Common myeloid progenitor, CD34-positive (primary cell): Measurements from ENCODE around the gene MTFMT.
A peak's percentile ranks its signal among the peaks of the same experiment; 100 is the strongest.

ENCODE experiments used
- CTCF ChIA-PET: fragments of 350-600 bp; sonication (Branson Sonifier 250); formaldehyde crosslinking; loops from one replicate; lab custom pipeline; 2021; ENCODE audit warnings: antibody characterized with exemption; lab: Charles Lee
- POLR2A ChIA-PET: fragments of 350-600 bp; sonication (Branson Sonifier 250); formaldehyde crosslinking; loops from one replicate; lab custom pipeline; 2021; ENCODE audit warnings: antibody characterized with exemption; lab: Charles Lee
- DNase-seq, 3 donors: peaks; one replicate each; pipeline versions ENCODE4 v3.0.0 to v3.0.0-alpha.2; 2013
- H3K27ac ChIP-seq, 2 experiments: 1 replicate in 1 of 2; 2 replicates in 1 of 2; pipeline ENCODE4 v1.7.0; 2013; ENCODE audit warnings: inconsistent platforms in 2 of 2, low read length in 2 of 2, mild to moderate bottlenecking in 2 of 2, low read depth in 1 of 2, moderate library complexity in 1 of 2; ENCODE audit not compliant: severe bottlenecking in 2 of 2, insufficient read depth in 1 of 2, poor library complexity in 1 of 2
- H3K27me3 ChIP-seq, 5 experiments: replicated peaks in 2 of 5; 1 replicate in 3 of 5; 2 replicates in 2 of 5; pipeline versions ENCODE4 v1.6.1 to v1.7.0; 2013; ENCODE audit warnings: low read length in 4 of 5, mild to moderate bottlenecking in 2 of 5, moderate library complexity in 2 of 5, inconsistent platforms in 1 of 5; ENCODE audit not compliant: insufficient read depth in 5 of 5, control insufficient read depth in 4 of 5
- H3K36me3 ChIP-seq, 4 experiments: 1 replicate in 2 of 4; 2 replicates in 2 of 4; pipeline versions ENCODE4 v1.6.1 to v1.7.0; 2013; ENCODE audit warnings: low read length in 3 of 4, control low read depth in 1 of 4, mild to moderate bottlenecking in 1 of 4; ENCODE audit not compliant: control insufficient read depth in 4 of 4, insufficient read depth in 4 of 4
- H3K4me1 ChIP-seq, 4 experiments: 1 replicate in 3 of 4; 2 replicates in 1 of 4; pipeline versions ENCODE4 v1.6.1 to v1.7.1; 2013; ENCODE audit warnings: low read length in 3 of 4, mild to moderate bottlenecking in 3 of 4, control low read depth in 1 of 4, inconsistent platforms in 1 of 4, moderate library complexity in 1 of 4; ENCODE audit not compliant: control insufficient read depth in 4 of 4, insufficient read depth in 4 of 4; ENCODE audit errors: control extremely low read depth in 1 of 4
- H3K4me3 ChIP-seq, 7 experiments: 1 replicate in 4 of 7; 2 replicates in 3 of 7; pipeline versions ENCODE4 v1.5.1 to v1.7.0; 2013; ENCODE audit warnings: mild to moderate bottlenecking in 7 of 7, low read length in 6 of 7, moderate library complexity in 6 of 7, inconsistent platforms in 2 of 7, low read depth in 2 of 7, control low read depth in 1 of 7; ENCODE audit not compliant: insufficient read depth in 4 of 7, control insufficient read depth in 1 of 7; ENCODE audit errors: extremely low read depth in 1 of 7
- H3K9me3 ChIP-seq, 5 experiments: 1 replicate in 4 of 5; 2 replicates in 1 of 5; pipeline versions ENCODE4 v1.6.1 to v1.7.1; 2013; ENCODE audit warnings: low read length in 4 of 5, mild to moderate bottlenecking in 2 of 5, inconsistent platforms in 1 of 5, low read depth in 1 of 5, moderate library complexity in 1 of 5; ENCODE audit not compliant: control insufficient read depth in 4 of 5, insufficient read depth in 2 of 5; ENCODE audit errors: control extremely low read depth in 1 of 5
- WGBS: methylation state at CpG from one replicate; pipeline ENCODE4 v1.1.5; 2013; ENCODE audit not compliant: insufficient coverage; 5-methylcytosine and 5-hydroxymethylcytosine counted together

MTFMT gene

DNA sequence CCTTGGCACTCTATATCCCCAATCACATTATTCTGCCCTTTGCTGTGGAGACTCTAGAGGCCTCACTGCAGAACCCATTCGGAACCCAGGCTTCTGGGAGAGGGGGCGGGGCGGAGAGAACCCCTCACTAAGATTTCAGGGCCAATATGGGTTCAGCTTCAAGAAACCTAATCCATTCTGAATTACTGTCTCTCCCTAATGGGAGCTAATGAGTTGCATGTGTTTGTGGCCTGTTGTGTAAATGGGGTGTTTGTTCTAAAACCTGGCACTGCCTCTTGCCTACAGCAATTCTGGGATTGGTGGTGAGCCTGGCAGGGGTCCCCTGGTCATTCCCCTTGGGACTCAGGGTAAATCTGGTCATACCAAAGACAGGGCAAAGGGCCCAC, 39.0 kb upstream of the MTFMT start:
- Histone ChIP-seq H3K27ac (no peak overlapping the region), H3K27me3 (peaks cover 7 to 41% (median 16%) of the 10 kb centered on the region in 5 experiments), H3K4me1 (peaks cover 0 to 21% (median 11%) of the 10 kb centered on the region in 4 experiments), H3K36me3 (no peaks in the 10 kb centered on the region), H3K9me3 (no peaks in the 10 kb centered on the region), H3K4me3 (no peak overlapping the region)
- ChIA-PET CTCF (interaction anchor here (2.2 to 6.8 kb wide), 3 partner anchors 9 to 13 kb away, joined by 6 to 37 read pairs (median 30); partner anchors contain the start of gene KBTBD13), POLR2A (interaction anchor here (0.6 kb wide), 1 partner anchor 1348 kb away, joined by 3 read pairs; no protein-coding TSS in a partner anchor)
- WGBS: 96% methylated on average over 3 of the region's 3 CpGs
- no peak for DNase-seq

DNA sequence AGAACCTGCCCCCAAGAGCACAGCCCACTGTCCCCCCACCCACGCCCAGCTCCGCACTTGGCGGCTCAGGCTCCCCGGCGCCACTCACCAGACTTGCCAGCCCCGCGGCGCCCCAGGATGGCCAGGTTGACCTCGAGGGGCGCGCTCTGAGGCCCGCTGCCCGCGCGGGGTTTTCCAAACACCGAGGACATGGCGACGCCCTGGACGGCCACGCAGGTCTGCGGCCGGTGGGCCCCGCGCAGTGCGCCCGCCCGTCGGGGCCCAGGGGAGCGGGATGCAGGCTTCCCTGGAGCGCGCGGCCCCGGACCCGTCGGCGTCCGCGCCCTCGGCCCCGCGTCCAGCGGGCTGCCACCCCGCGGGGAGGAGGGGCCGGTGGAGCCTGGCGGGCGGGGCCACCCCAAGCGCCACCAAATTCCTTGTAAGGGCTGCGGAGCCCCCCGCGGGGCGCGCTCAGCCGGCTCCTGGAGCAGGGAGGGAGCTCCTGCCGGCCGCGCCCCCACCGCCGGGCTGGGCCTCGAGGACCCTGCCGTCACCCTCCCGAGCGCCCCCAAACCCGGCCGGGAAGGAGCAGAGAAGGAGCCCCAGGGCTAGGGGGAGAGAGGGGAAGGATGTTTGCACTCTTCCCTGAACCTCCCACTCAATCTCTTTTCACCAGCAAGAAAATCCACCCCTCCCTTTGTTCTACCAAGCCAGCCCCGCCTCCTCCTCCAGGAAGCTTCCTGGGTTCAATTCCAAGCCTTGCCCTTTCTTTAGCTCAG, 38.4 kb upstream of the MTFMT start, which contains the start of gene RASL12:
Gene RASL12, minus strand, starts transcription at position 347 of the 758 bp plus-strand sequence. Its CDS starts 156 bp downstream, at position 191.
- POLR2A ChIA-PET: interaction anchor here (0.6 kb wide), 1 partner anchor 1348 kb away, joined by 3 read pairs; no protein-coding TSS in a partner anchor
- Histone ChIP-seq H3K4me1 (peaks cover 0 to 21% (median 11%) of the 10 kb centered on the region in 4 experiments), H3K9me3 (no peaks in the 10 kb centered on the region), H3K27me3 (peaks cover 7 to 41% (median 16%) of the 10 kb centered on the region in 5 experiments), H3K36me3 (no peaks in the 10 kb centered on the region), H3K4me3 (peak within 1 kb of the TSS in 3 of 7 experiments; percentile 52 to 56 (median 56)), H3K27ac (no peak within 1 kb of the TSS)
- 8% methylated on average over 41 of the region's 66 CpGs for WGBS
- CTCF ChIA-PET: interaction anchor here (1.7 to 6.8 kb wide), 4 partner anchors 8 to 19 kb away, joined by 6 to 37 read pairs (median 18); partner anchors contain the start of gene KBTBD13
- DNase-seq: no peak

DNA sequence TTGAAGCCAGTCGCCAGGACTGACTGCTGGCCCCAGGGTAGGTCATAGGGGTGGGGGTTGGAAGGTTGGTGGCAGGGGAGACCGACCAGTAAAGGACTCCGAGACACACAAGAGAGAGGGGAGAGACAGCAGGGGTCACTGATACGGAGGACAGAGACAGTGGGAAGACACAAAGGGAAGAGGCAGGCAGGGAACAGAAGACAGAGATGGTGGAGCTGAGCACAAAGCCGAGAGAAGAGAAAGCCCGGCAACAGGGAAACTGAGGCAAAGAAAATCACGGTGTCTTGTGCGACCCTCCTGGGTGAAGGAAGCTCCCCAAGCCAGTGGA, 37.8 kb upstream of the MTFMT start:
- Histone ChIP-seq H3K27me3 (peaks cover 7 to 41% (median 16%) of the 10 kb centered on the region in 5 experiments), H3K4me3 (peak overlapping the region in 1 of 7 experiments; percentile 56), H3K36me3 (no peaks in the 10 kb centered on the region), H3K9me3 (no peaks in the 10 kb centered on the region), H3K4me1 (peaks cover 0 to 21% (median 11%) of the 10 kb centered on the region in 4 experiments), H3K27ac (no peak overlapping the region)
- 40% methylated on average over 7 of the region's 8 CpGs for WGBS
- ChIA-PET CTCF (interaction anchor here (1.3 to 6.8 kb wide), 6 partner anchors 8 to 20 kb away, joined by 5 to 37 read pairs (median 6); partner anchors contain the start of gene KBTBD13), POLR2A (no interaction called here)
- DNase-seq: no peak

DNA sequence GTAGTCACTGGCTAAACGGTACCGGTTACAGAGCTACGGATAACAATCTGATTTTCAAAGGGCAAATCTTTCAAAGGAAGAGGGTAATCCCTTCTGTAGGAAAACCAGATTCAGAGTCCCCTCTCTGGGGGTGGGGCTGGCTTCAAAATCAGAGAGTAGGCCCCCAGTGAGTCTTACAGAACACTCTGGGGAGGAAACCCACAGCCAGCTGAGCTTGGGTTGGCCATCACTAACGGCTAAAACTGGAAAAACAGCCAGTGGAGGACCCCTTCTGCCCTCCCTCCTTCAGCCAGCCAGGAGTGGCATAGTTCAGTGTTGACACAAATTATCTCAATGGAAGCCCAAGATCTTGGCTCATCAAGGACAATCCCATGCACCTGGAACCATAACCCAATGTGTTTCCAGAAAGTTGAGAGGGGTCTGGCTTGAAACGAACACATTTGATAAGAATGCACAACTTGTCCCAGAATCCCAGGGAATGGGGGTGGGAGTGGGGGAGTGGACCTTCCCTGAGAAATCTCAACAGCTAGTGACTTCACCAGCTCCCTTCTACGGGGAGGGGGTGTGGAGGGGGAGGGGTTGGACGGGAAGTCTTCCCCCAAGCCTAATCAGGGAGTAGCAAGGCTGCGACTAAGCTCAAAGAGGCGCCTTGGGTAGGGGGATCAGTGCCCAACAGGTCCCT, 37.3 kb upstream of the MTFMT start:
- Histone ChIP-seq H3K27me3 (peaks cover 7 to 41% (median 16%) of the 10 kb centered on the region in 5 experiments), H3K4me1 (peaks cover 0 to 17% (median 9%) of the 10 kb centered on the region in 4 experiments), H3K27ac (no peak overlapping the region), H3K9me3 (no peaks in the 10 kb centered on the region), H3K36me3 (no peaks in the 10 kb centered on the region), H3K4me3 (no peak overlapping the region)
- POLR2A ChIA-PET: no interaction called here
- WGBS: 73% methylated on average over 7 of the region's 9 CpGs
- DNase-seq: no peak
- CTCF ChIA-PET: interaction anchor here (0.6 to 6.8 kb wide), 7 partner anchors 7 to 32 kb away, joined by 4 to 37 read pairs (median 6); partner anchors contain the start of gene KBTBD13

DNA sequence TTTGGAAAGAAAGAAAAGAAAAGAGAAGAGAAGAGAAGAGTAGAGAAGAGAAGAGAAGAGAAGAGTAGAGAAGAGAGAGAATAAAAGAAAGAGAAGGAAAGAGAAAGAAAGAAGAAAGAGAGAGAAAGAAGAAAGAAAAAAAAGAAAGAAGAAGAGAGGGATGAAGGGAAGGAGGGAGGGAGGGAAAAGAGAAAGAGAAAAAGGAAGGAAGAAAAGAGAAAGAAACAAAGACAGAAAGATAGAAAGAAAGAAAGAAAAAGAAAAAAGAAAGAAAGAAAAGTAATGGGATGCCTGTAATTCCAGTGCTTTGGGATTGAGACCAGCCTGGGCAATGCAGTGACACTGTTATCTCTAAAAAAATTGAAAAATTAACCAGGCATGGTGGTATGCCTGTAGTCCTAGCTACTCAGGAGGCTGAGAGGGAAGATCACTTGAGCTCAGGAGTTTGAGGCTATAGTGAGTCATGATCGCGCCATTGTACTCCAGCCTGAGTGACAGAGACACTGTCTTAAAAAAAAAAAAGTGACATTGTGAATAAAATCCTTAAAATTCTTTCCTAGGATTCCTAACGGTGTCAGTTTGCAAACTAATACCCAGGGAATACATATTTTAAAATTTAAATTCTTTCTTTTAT, 36.7 kb upstream of the MTFMT start:
- peaks cover 7 to 41% (median 16%) of the 10 kb centered on the region in 5 experiments for H3K27me3 ChIP-seq
- DNase-seq: peak in 2 of 3 donors; percentile 28 to 38
- no peaks in the 10 kb centered on the region for H3K36me3 ChIP-seq
- ChIA-PET POLR2A (no interaction called here), CTCF (interaction anchor here (0.6 to 6.8 kb wide), 6 partner anchors 11 to 32 kb away, joined by 4 to 37 read pairs (median 6); partner anchors contain the start of gene KBTBD13)
- H3K9me3 ChIP-seq: no peaks in the 10 kb centered on the region
- H3K4me1 ChIP-seq: peaks cover 0 to 17% (median 9%) of the 10 kb centered on the region in 4 experiments
- WGBS: 100% methylated on average over 2 of the region's 3 CpGs
- no peak overlapping the region for H3K4me3 ChIP-seq
- H3K27ac ChIP-seq: no peak overlapping the region

DNA sequence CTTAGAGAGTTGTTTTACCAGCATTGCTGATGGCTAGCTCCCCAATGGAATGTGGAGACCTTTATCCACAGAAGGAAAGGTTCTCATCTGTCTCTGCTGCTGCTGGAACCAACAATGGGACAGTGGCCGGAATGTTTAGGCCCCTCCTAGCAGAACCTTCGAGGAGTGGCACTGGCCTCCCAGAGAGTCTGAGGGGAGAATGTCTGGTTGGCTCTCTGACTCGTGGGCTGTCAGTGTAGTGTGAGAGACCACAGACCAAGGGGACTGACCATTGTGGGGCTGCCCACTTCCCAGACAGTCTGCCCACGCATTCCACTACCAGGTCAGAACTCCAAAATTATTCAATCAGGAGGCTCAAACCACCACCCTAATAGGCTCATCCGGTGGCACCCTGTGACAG, 33.3 kb upstream of the MTFMT start:
- no peak overlapping the region for H3K27ac ChIP-seq
- H3K36me3 ChIP-seq: no peaks in the 10 kb centered on the region
- no peak for DNase-seq
- WGBS: 100% methylated on average over 3 of the region's 5 CpGs
- peaks cover 7 to 27% (median 11%) of the 10 kb centered on the region in 5 experiments for H3K27me3 ChIP-seq
- H3K4me1 ChIP-seq: peaks cover 0 to 9% (median 5%) of the 10 kb centered on the region in 4 experiments
- H3K4me3 ChIP-seq: no peak overlapping the region
- ChIA-PET POLR2A (no interaction called here), CTCF (interaction anchor here (0.8 to 3.5 kb wide), 5 partner anchors 12 to 41 kb away, joined by 3 to 26 read pairs (median 5); partner anchors contain the start of gene KBTBD13)
- H3K9me3 ChIP-seq: no peaks in the 10 kb centered on the region
